Retinal pigment epithelial cell (primary cell): ENCODE data around the gene PPM1L.

Source experiments
- DNase-seq: peaks from one replicate; pipeline ENCODE4 v3.0.0-alpha.2; 2010; ENCODE audit warnings: low read depth
- H3K4me3 ChIP-seq: 2 replicates; pipeline ENCODE4 v1.5.1; 2011; ENCODE audit warnings: mild to moderate bottlenecking, low read length, control low read depth, moderate library complexity
- TF ChIP-seq, protein P1 (sequence below): conservative IDR thresholded peaks from 2 replicates; pipeline ENCODE4 v1.5.1; 2011; ENCODE audit warnings: low read depth, low read length, control low read depth, inconsistent platforms

The PPM1L gene

DNA sequence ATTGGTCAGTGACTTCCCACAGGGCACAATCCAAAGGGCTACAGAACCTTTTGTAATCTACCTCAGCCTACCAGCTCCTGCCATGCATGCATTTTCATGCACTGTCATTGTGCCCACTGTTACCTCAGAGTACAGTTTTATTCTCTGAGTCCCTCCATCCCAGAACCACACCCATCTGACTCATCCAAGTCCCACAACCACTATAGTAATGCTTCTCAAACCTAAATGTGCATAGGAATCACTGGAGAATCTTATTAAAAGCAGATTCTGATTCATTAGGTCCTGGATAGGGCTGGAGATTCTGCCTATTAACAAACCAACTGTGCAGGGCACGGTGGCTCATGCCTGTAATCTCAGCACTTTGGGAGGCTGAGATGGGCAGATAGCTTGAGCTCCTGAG is 352.8 kb downstream of the PPM1L start:
- H3K4me3 ChIP-seq, result no peak overlapping the region
- TF ChIP-seq, protein P1, sequence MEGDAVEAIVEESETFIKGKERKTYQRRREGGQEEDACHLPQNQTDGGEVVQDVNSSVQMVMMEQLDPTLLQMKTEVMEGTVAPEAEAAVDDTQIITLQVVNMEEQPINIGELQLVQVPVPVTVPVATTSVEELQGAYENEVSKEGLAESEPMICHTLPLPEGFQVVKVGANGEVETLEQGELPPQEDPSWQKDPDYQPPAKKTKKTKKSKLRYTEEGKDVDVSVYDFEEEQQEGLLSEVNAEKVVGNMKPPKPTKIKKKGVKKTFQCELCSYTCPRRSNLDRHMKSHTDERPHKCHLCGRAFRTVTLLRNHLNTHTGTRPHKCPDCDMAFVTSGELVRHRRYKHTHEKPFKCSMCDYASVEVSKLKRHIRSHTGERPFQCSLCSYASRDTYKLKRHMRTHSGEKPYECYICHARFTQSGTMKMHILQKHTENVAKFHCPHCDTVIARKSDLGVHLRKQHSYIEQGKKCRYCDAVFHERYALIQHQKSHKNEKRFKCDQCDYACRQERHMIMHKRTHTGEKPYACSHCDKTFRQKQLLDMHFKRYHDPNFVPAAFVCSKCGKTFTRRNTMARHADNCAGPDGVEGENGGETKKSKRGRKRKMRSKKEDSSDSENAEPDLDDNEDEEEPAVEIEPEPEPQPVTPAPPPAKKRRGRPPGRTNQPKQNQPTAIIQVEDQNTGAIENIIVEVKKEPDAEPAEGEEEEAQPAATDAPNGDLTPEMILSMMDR, result no peak
- no peak for DNase-seq

DNA sequence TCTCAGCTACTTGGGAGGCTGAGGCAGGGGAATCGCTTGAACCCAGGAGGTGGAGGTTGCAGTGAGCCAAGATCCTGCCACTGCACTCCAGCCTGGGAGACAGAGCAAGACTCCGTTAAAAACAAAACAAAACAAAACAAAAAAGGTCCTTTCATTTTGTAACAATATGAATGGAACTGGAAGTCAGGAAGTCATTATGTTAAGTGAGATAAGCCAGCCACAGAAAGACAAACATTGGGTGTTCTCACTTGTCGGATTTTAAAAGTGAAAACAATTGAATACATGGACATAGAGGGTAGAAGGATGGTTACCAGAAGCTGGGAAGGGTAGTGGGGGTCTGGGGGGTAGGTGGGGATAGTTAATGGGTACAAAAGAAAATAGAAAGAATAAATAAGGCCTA is 361.6 kb downstream of the PPM1L start:
- TF ChIP-seq, protein P1, result no peak
- no peak for DNase-seq
- H3K4me3 ChIP-seq, result no peak overlapping the region

DNA sequence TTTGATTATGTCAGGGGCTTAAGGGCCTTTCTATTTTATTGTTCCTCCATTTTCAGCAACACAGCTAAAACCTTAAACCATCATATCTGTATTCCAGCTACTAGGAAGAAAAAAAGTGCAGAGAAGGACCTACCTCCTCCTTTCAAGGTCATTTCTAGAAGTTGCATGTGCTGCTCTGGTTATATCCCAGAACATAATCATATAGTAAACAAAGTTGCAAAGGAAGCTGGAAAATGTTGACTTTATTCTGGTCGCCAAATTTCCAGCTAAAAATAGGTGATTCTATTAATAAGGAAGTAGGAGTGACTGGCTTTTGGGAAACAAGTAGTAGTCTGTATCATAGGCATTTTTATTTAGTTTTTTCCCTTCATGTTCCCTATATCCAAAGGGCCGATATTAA is 370.5 kb downstream of the PPM1L start:
- H3K4me3 ChIP-seq, result no peak overlapping the region
- no peak for DNase-seq
- TF ChIP-seq, protein P1, result no peak
